ENCODE data around the gene EIF4G1.
A peak's percentile ranks its signal among the peaks of the same experiment; 100 is the strongest.

DNA sequence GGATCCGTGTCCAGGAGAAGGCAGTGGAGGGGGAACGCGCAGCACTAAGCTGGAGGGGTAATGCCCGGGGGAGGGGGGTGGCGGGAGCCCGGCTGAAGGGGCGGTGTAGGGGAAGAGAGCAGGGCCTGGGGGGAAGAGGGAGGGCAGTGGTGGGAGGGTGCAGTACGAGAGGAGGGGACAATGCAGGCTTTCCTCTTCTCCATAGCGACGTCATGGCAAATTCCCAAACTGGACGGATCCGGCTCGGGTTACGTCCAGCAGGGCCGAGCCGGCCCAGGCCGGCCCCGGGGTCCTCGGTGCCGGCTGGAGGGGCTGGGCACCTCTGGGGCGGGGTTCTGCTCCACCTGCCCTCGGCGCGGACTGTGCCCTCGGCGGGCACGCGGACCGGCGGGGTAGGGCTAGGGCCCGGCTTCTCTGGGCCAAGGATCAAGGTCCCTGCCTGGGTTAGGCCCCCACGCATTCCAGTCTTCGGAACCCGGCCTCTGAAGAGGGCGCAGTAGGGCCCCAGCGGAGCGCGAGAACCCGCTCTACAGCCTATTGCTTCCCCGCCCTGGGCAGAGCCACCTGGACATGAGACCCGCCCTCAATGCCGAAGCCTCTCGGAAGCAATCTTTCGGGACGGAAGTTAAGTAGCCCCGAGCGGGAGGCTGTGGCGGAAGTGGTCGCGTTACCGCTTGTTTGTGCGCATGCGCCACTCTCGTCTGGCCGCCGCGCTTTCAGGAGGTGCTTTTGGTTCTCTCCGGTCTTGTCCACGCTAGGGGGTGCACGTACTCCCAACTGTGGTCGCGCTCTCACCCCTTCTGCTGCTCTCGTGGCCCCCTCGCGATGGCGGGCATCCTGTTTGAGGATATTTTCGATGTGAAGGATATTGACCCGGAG, 48.5 kb downstream of the EIF4G1 start:
- TF ChIP-seq EZH2 (IDR thresholded peaks at IDR 0.05) (no peak), POLR2AphosphoS5 (IDR thresholded peaks at IDR 0.05; ENCODE audit: borderline replicate concordance, low read depth, low read length) (peak; percentile 96), FOXP2 (optimal IDR thresholded peaks at IDR 0.05; ENCODE audit: control extremely low read depth, extremely low read length, insufficient read depth) (peak; percentile 43)

Measured in SK-N-MC (cell line).